ENCODE data around the gene ZBTB5. TPM values are rescaled to one million over a fixed set of nuclear protein-coding genes. Genes with fewer than 3 reads are reported as not detected.

ZBTB5 gene
- total and polyA plus RNA-seq, 9 of the 15 experiments (the other 6 are each of a cell fraction or from before 2014, with no cell fraction given) = 2.3 to 43.2 (median 15.5) TPM

- TF ChIP-seq MTA3 (IDR thresholded peaks at IDR 0.05; ENCODE audit: borderline replicate concordance) (no peak; the same call in 1 of the 2 replicates), CAMTA2 (CRISPR knock-in tag; conservative IDR thresholded peaks at IDR 0.05) (no peak), ZNF224 (CRISPR knock-in tag; IDR thresholded peaks at IDR 0.05) (no peak), ELF4 (CRISPR knock-in tag; IDR thresholded peaks at IDR 0.05) (0 out of 2 replicates have a peak, but pooled peaks have one; percentile 22), PCBP2 (IDR thresholded peaks at IDR 0.05; ENCODE audit: low read depth, low read length, poor library complexity, severe bottlenecking) (no peak), GTF2F1 (IDR thresholded peaks at IDR 0.05; ENCODE audit: low read depth, low read length) (no peak), RBM22 (IDR thresholded peaks at IDR 0.05; ENCODE audit: low read depth, low read length, poor library complexity, severe bottlenecking) (peak; percentile 45), RNF2 (IDR thresholded peaks at IDR 0.05) (peak; percentile 67), ZNF324 (CRISPR knock-in tag; IDR thresholded peaks at IDR 0.05) (no peak), HNRNPUL1 (IDR thresholded peaks at IDR 0.05; ENCODE audit: low read length) (0 out of 2 replicates have a peak, but pooled peaks have one; percentile 11), CXXC5 (CRISPR knock-in tag; IDR thresholded peaks at IDR 0.05) (0 out of 2 replicates have a peak, but pooled peaks have one; percentile 26), ZNF583 (CRISPR knock-in tag; IDR thresholded peaks at IDR 0.05) (0 out of 2 replicates have a peak, but pooled peaks have one; percentile 37), RBFOX2 (IDR thresholded peaks at IDR 0.05; ENCODE audit: low read depth, low read length) (peak; percentile 80), PHF8 (IDR thresholded peaks at IDR 0.05; ENCODE audit: borderline replicate concordance, low read length) (peak; percentile 54), SAP30 (IDR thresholded peaks at IDR 0.05; ENCODE audit: borderline replicate concordance, insufficient read depth, low read depth, low read length, poor library complexity, severe bottlenecking) (peak; percentile 89), SMARCA4 (IDR thresholded peaks at IDR 0.05) (no peak), ZNF347 (CRISPR knock-in tag; IDR thresholded peaks at IDR 0.05; ENCODE audit: low read depth) (no peak), TGIF2 (CRISPR knock-in tag; IDR thresholded peaks at IDR 0.05) (no peak), E2F6 (IDR thresholded peaks at IDR 0.05; ENCODE audit: borderline replicate concordance in 1 of 2, extremely low read depth in 1 of 2, insufficient read depth in 1 of 2, insufficient read length in 1 of 2, low read depth in 1 of 2, low read length in 1 of 2, poor library complexity in 1 of 2, severe bottlenecking in 1 of 2) (peak in 1 of 2 experiments; percentile 6), ZNF561 (CRISPR knock-in tag; conservative IDR thresholded peaks at IDR 0.05) (no peak)
- TF ChIP-seq, protein P1, sequence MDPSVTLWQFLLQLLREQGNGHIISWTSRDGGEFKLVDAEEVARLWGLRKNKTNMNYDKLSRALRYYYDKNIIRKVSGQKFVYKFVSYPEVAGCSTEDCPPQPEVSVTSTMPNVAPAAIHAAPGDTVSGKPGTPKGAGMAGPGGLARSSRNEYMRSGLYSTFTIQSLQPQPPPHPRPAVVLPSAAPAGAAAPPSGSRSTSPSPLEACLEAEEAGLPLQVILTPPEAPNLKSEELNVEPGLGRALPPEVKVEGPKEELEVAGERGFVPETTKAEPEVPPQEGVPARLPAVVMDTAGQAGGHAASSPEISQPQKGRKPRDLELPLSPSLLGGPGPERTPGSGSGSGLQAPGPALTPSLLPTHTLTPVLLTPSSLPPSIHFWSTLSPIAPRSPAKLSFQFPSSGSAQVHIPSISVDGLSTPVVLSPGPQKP (CRISPR knock-in tag; IDR thresholded peaks at IDR 0.05) = no peak
- TF ChIP-seq, protein P2, sequence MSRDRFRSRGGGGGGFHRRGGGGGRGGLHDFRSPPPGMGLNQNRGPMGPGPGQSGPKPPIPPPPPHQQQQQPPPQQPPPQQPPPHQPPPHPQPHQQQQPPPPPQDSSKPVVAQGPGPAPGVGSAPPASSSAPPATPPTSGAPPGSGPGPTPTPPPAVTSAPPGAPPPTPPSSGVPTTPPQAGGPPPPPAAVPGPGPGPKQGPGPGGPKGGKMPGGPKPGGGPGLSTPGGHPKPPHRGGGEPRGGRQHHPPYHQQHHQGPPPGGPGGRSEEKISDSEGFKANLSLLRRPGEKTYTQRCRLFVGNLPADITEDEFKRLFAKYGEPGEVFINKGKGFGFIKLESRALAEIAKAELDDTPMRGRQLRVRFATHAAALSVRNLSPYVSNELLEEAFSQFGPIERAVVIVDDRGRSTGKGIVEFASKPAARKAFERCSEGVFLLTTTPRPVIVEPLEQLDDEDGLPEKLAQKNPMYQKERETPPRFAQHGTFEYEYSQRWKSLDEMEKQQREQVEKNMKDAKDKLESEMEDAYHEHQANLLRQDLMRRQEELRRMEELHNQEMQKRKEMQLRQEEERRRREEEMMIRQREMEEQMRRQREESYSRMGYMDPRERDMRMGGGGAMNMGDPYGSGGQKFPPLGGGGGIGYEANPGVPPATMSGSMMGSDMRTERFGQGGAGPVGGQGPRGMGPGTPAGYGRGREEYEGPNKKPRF (IDR thresholded peaks at IDR 0.05; ENCODE audit: low read depth, low read length) = no peak
These were observed 923 bp upstream of the ZBTB5 start (continued) for GRCh38 chr9:37466037-37466709.

Data from K562 (cell line).